Hair follicular keratinocyte (primary cell): ENCODE data around the gene FERMT3. TPM values are rescaled to one million over a fixed set of nuclear protein-coding genes. Genes with fewer than 3 reads are reported as not detected.

Experiments
- total RNA-seq: library from RNA; depleted of rRNA; stranded (reverse); fragments of >200 nt; gene quantifications from 2 replicates; pipeline ENCODE4 v1.2.3, GENCODE V29; 2015

Gene FERMT3
- 0.08 and 0.91 TPM in 2 replicates for total RNA-seq

GRCh38 chr11:64206457-64207255 is at the start of gene FERMT3:
Gene FERMT3, plus strand, starts transcription at chr11:64206721. Its CDS starts 644 bp downstream, at chr11:64207365.

GRCh38 chr11:64165842-64166635 is 40.5 kb upstream of the FERMT3 start, which contains the start of gene MACROD1:
Gene MACROD1, minus strand, starts transcription at chr11:64166113. Its CDS starts 119 bp downstream, at chr11:64165994.

GRCh38 chr11:64185693-64186491 is 20.6 kb upstream of the FERMT3 start, which contains the start of gene STIP1:
Gene STIP1, plus strand, starts transcription at chr11:64186171. Its CDS starts 91 bp downstream, at chr11:64186262.

GRCh38 chr11:64225608-64226506 is 19.3 kb downstream of the FERMT3 start, which contains the start of the genes NUDT22 and TRPT1:
Gene NUDT22, plus strand, starts transcription at chr11:64226274. Its CDS starts 379 bp downstream, at chr11:64226653.
Gene TRPT1, minus strand, starts transcription at chr11:64226186. Its CDS starts 326 bp downstream, at chr11:64225860.

GRCh38 chr11:64230171-64230984 is 23.9 kb downstream of the FERMT3 start, which contains the start of gene DNAJC4:
Gene DNAJC4, plus strand, starts transcription at chr11:64230548. Its CDS starts 307 bp downstream, at chr11:64230855.

GRCh38 chr11:64233913-64234586 is 27.5 kb downstream of the FERMT3 start, which contains the start of gene VEGFB:
Gene VEGFB, plus strand, starts transcription at chr11:64234584. Its CDS starts 250 bp downstream, at chr11:64234834.

GRCh38 chr11:64240435-64241240 is 34.1 kb downstream of the FERMT3 start, which contains the start of gene FKBP2:
Gene FKBP2, plus strand, starts transcription at chr11:64241095. Its CDS starts 1,293 bp downstream, at chr11:64242388.

GRCh38 chr11:64246871-64247728 is 40.6 kb downstream of the FERMT3 start, which contains the start of gene PPP1R14B:
Gene PPP1R14B, minus strand, starts transcription at chr11:64246943. Its CDS starts 270 bp downstream, at chr11:64246673.

GRCh38 chr11:64251016-64251752 is 44.7 kb downstream of the FERMT3 start, which contains the start of gene PLCB3:
Gene PLCB3, plus strand, starts transcription at chr11:64251530. Its CDS starts 120 bp downstream, at chr11:64251650.

Other genes with a start within 250 kb of the FERMT3 start
- gene COX8A, start 232.1 kb upstream of the FERMT3 start, total RNA-seq: 536 and 589 TPM in 2 replicates
- 121 and 139 TPM in 2 replicates for gene OTUB1, start 220.3 kb upstream of the FERMT3 start, total RNA-seq
- under 0.01 and 0.04 TPM in 2 replicates for gene FLRT1, start 170.8 kb upstream of the FERMT3 start, total RNA-seq
- gene MACROD1, start 40.6 kb upstream of the FERMT3 start, total RNA-seq: 9.5 and 33.2 TPM in 2 replicates
- 109 and 224 TPM in 2 replicates for gene STIP1, start 20.6 kb upstream of the FERMT3 start, total RNA-seq
- gene TRPT1, start 19.5 kb downstream of the FERMT3 start, total RNA-seq: 74.0 and 77.4 TPM in 2 replicates
- gene NUDT22, start 19.6 kb downstream of the FERMT3 start, total RNA-seq: 63.2 and 87.3 TPM in 2 replicates
- gene DNAJC4, start 23.8 kb downstream of the FERMT3 start, total RNA-seq: 3.6 and 11.8 TPM in 2 replicates
- gene VEGFB, start 27.9 kb downstream of the FERMT3 start, total RNA-seq: 18.5 and 24.9 TPM in 2 replicates
- 76.7 and 91.4 TPM in 2 replicates for gene FKBP2, start 34.4 kb downstream of the FERMT3 start, total RNA-seq
- gene PPP1R14B, start 40.2 kb downstream of the FERMT3 start, total RNA-seq: 466 and 691 TPM in 2 replicates
- 55.4 and 71.7 TPM in 2 replicates for gene PLCB3, start 44.8 kb downstream of the FERMT3 start, total RNA-seq
- gene BAD, start 77.9 kb downstream of the FERMT3 start, total RNA-seq: 110 and 128 TPM in 2 replicates
- gene GPR137, start 79.1 kb downstream of the FERMT3 start, total RNA-seq: 9.7 and 14.3 TPM in 2 replicates
- gene KCNK4, start 84.6 kb downstream of the FERMT3 start, total RNA-seq: 0.80 TPM in 1 of 2 replicates, not detected in the other
- gene CATSPERZ, start 93.6 kb downstream of the FERMT3 start, total RNA-seq: not detected in 2 replicates
- 98.0 and 103 TPM in 2 replicates for gene ESRRA, start 98.8 kb downstream of the FERMT3 start, total RNA-seq
- gene TRMT112, start 110.8 kb downstream of the FERMT3 start, total RNA-seq: 364 and 700 TPM in 2 replicates
- 539 and 647 TPM in 2 replicates for gene PRDX5, start 111.4 kb downstream of the FERMT3 start, total RNA-seq
- gene CCDC88B, start 133.5 kb downstream of the FERMT3 start, total RNA-seq: 3.9 and 5.3 TPM in 2 replicates
- gene RPS6KA4, start 152.4 kb downstream of the FERMT3 start, total RNA-seq: 54.7 and 95.9 TPM in 2 replicates